Measurements from ENCODE around the gene SERPINA6.
"Not testable (repeated sequence)": the region's sequence is repeated elsewhere in the genome, so short reads cannot be mapped to it uniquely, and the experiment has no call there.

Gene SERPINA6

GRCh38 chr14:94354190-94354589, 31.1 kb upstream of the SERPINA6 start:
- DNase-seq (ENCODE audit: low read depth), result not testable (repeated sequence)

DNA sequence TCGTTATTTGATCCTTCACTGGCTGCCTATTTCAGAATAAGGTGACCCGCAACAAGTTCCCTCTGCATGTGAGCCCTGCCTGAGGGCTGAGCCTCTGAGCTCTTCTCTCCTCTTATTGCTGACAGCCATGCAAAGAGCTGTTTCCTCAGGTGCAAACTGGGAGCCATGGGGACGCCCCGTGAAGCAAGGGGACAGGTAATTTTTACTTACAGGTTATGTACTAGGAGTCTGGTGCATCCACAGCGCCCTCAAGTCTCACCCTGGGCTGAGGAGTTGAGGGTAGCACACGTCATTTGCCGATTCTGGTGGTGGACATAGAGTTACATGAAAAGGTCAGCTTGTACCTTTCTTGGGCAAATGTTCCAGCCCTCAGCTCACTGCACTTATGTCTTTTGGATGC, 26.1 kb upstream of the SERPINA6 start:
- no peak for DNase-seq (ENCODE audit: low read depth)

DNA sequence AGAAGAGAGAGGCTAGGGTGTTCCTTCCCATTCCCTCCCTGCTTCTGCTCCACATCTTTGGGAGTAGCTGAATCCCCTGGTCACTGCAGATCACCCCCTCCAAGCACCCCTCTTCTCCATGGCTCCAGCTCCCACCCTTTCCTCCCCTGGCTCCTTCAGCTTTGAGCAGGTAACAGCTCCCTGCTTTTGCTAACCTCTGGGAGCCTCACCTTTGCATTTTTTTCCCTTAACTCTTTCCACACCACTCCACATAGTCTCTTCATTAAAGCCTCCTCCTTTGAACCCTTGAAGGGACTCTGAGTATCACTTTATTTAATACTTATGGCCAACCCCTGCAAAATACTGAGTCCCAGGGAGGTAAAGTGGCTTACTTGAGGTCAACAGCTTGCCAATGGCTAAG, 25.7 kb upstream of the SERPINA6 start:
- no peak for DNase-seq (ENCODE audit: low read depth)

DNA sequence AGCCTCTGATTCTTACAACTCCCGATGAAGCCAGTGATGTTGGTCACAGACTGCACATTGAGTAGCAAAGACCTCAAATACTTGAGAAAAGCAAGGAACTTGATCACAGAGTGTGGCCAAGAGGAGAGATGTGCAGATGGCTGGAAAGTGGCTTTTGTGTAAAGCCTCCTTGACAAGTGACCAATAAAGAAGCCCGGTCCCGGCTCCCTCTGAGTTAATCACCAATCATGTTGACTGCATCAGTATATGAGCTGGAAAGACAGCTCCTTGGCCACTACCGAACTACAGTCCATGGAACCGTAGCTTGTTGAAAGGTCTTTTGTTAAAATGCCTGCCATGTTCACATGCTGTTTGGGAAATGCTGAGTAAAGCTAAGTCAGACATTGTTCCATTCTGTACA, 23.7 kb upstream of the SERPINA6 start:
- DNase-seq (ENCODE audit: low read depth), result no peak

DNA sequence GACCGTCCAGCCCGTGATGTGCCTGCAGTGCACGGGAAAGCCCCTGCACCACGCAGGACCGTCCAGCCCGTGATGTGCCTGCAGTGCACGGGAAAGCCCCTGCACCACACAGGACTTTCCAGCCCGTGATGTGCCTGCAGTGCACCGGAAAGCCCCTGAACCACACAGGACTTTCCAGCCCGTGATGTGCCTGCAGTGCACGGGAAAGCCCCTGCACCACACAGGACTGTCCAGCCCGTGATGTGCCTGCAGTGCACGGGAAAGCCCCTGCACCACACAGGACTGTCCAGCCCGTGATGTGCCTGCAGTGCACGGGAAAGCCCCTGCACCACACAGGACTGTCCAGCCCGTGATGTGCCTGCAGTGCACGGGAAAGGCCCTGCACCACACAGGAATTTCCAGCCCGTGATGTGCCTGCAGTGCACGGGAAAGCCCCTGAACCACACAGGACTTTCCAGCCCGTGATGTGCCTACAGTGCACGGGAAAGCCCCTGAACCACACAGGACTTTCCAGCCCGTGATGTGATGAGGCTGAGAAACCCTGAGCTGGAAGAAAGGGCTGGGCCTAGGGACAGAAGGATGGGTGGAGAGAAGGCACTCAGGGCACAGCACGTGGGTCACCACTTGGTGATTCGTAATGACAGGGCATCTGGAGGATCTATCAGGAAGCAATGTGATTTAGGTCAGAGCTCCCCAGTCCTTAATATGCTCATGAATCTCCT, 23.1 kb upstream of the SERPINA6 start:
- DNase-seq (ENCODE audit: low read depth), result not testable (repeated sequence)

GRCh38 chr14:94345344-94346064, 22.4 kb upstream of the SERPINA6 start:
- DNase-seq (ENCODE audit: low read depth), result peak; percentile 92

DNA sequence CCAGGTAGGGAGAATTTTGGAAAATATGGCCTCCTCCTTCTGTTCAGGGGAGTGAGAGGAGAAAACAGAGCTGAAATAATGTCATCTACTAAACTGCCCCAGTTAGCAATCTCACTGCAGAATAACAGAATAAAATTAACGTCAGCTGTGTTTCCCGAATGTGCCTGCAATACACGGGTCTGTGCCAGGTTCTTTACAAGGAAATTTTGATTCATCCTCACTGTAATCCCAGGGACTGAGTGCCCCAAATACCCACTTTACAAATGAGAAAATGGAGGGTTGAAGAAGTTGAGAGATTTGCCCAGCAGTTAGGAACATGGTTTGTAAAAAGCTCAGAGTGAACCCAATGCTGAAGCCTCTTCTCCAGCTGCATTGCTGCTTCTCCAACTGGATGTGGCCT, 21.3 kb upstream of the SERPINA6 start:
- no peak for DNase-seq (ENCODE audit: low read depth)

DNA sequence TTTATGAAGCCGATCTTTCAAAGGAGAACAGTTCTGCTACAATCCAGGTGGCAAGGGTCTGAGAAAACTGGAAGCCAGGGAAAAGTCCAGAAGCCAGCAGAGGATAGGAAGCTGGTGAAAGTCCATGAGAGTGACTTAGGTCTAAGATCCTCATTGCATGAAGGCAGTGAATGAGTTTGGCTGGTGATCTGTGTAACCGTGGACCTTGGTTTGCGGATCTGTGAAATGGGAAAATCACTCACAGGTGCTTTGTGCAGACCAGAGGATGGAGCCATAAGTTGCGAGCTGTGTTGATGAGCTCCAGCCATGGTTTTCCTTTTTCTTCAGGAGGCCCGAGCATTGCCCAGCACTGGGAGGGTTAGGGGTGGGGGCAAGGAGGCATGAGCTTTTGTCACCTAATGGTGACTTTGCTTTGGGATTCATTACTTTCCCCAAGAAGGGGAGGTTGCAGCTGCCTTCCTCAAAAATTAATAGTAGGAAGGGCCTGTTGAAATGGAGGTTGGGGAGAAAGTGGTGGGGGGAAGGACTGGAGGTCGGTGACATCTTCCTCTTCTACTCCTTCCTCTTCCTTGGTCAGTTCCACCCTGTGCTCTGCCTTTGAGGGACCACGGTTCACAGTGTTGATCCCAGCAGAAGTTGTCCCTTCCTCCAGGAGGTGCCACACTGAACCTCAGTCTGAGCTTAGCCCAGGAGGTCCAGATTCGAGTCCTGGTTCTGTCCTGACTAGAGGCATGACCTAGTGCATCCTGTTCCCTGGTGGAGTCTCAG, 20.3 kb upstream of the SERPINA6 start:
- DNase-seq (ENCODE audit: low read depth), result no peak

DNA sequence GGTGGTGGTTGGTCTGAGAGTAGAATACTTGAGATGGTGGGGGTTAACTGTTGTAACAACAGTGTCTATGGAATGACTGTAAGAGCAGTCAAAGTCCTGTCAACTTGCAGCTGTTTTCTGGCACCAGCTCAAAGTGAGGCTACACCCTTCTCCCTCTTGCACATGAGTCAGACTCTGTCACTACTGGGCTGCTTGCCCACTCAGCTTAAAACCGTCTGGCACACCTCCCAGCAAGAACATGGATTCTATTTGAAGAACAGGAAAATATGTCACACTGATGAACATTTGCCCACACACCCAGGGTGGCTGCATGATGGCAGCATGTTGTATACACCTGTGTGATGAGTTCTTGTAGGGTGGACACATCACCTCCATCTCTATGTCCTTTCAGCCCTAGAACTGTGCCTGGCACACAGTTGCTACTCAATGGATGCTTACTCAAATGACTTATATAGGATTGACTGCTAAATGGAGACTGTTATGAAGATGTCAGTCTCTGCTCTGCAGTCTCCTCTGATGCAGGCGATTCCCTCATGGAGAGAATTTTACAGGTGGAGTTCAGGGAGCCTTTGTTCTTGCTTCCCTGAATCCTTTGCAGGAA, 19.3 kb upstream of the SERPINA6 start:
- peak; percentile 99 for DNase-seq (ENCODE audit: low read depth)

DNA sequence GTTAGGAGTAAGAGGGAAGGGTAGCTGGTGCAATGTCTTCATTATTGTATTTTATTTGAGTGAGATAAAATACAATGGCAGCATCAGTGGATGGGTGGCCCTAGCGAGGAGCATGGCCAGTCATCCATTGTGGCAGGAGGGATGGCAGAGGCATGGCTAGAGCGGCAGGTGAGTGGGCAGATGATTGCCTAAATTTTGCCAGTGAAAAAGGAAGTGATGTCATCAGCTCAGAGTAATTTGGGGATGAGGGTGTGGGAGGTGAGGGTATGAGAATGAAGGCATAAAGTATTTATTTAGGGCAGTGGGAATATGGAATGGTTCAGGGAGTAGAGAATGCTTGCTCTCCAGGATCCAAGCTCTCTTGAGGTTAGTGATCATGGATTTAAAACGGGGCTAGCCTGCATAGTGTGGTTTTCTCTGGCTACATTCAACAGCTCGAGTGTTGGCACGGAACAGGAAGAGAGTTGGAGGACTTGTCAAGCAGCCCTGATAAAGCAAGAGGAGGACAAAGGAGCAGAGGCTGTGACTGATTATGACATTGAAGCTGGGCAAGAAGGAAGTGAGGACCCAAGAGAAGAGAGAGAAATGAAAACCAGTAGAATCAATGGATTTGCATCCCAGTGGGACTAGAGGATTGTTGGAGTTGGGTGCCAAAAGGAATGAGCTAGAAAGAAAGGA, 18.7 kb upstream of the SERPINA6 start:
- DNase-seq (ENCODE audit: low read depth), result no peak

DNA sequence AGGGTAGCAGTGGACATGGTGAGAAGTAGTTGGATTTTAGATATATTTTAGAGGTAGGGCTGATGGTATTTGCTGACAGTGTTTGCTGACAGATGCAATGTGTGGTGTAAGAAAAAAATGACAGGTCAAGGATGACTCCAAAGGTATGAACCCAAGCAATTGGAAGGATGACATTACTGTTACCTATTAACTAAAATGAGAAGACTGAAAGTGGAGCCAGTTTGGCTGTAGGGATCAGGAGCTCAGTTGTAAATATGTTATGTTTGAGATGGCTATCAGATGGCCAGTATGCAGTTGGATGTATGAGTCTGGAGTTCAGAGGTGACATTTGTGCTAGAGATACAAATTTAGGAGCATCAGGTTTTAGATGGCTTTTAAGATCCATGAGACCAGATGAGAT, 17.4 kb upstream of the SERPINA6 start:
- DNase-seq (ENCODE audit: low read depth), result no peak

GRCh38 chr14:94338023-94338422, 14.9 kb upstream of the SERPINA6 start:
- no peak for DNase-seq (ENCODE audit: low read depth)

- DNase-seq (ENCODE audit: low read depth), result no peak
Observed at GRCh38 chr14:94337274-94337673, 14.1 kb upstream of the SERPINA6 start.

DNA sequence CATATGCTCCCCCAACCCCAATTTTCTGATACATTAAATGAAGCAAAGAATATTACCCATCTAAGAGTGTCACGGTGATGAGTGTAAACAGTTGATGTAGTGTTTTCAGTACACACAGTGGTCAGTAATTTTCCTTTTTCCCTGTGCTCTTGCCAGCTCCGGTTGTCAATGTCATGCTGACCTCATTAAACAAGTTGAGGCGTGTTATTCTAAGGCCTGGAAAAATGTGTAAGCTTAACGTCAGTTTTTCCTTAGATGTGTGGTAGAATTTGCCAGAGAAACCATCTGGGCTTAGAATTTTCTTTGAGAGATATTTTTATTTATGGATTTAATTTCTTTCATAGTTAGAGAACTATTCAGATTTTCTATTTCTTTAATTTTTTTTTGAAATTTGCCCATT, 11.7 kb upstream of the SERPINA6 start:
- DNase-seq (ENCODE audit: low read depth), result no peak

GRCh38 chr14:94332587-94332986, 9.5 kb upstream of the SERPINA6 start:
- DNase-seq (ENCODE audit: low read depth), result no peak

GRCh38 chr14:94332063-94332583, 9.0 kb upstream of the SERPINA6 start:
- no peak for DNase-seq (ENCODE audit: low read depth)

- DNase-seq (ENCODE audit: low read depth), result no peak
Observed at GRCh38 chr14:94331462-94331861, 8.3 kb upstream of the SERPINA6 start.

DNA sequence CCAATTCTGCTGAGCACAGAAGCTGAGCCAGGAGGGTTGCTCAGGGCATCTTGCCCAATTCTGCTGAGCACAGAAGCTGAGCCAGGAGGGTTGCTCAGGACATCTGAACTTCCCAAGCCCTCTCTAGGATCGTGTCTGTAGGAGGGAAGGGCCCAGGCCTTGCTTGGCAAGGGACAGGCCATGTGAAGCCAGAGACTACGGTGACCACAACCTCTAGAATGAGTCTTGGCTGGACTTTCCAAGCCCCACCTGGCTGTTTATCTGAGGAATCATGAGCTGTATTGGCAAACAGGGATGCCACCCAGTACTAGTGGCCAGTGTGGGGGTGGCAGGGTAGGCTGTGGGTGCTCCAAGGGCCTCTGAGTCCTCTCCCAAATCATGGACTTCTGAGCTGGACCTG, 7.7 kb upstream of the SERPINA6 start:
- DNase-seq (ENCODE audit: low read depth), result no peak

GRCh38 chr14:94330432-94330831, 7.3 kb upstream of the SERPINA6 start:
- DNase-seq (ENCODE audit: low read depth), result no peak

DNA sequence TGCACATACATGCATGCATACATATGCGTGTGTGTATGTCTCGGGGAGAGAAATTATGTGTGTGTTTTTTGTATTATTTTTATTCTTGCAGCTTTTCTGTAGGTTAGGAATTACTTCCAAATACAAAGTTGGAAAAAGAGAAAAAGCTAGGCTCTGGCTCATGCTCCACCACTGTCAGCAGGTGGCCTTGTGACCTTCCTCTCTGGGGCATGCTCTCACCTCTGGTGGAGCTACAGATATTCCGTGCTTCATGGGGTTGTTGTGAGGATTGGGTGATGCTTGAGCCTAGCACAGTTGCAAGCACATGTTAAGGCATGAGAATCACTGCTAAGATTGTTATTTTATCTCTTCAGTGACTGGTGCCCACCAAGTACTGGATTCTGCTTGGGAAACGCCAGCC, 6.7 kb upstream of the SERPINA6 start:
- no peak for DNase-seq (ENCODE audit: low read depth)

GRCh38 chr14:94328196-94328595, 5.1 kb upstream of the SERPINA6 start:
- no peak for DNase-seq (ENCODE audit: low read depth)
